ENCODE data around the gene SCYL1. TPM values are rescaled to one million over a fixed set of nuclear protein-coding genes. Genes with fewer than 3 reads are reported as not detected.

SCYL1 gene
- total RNA-seq, 2 experiments from 2014 or later = 57.4 to 60.7 TPM

DNA sequence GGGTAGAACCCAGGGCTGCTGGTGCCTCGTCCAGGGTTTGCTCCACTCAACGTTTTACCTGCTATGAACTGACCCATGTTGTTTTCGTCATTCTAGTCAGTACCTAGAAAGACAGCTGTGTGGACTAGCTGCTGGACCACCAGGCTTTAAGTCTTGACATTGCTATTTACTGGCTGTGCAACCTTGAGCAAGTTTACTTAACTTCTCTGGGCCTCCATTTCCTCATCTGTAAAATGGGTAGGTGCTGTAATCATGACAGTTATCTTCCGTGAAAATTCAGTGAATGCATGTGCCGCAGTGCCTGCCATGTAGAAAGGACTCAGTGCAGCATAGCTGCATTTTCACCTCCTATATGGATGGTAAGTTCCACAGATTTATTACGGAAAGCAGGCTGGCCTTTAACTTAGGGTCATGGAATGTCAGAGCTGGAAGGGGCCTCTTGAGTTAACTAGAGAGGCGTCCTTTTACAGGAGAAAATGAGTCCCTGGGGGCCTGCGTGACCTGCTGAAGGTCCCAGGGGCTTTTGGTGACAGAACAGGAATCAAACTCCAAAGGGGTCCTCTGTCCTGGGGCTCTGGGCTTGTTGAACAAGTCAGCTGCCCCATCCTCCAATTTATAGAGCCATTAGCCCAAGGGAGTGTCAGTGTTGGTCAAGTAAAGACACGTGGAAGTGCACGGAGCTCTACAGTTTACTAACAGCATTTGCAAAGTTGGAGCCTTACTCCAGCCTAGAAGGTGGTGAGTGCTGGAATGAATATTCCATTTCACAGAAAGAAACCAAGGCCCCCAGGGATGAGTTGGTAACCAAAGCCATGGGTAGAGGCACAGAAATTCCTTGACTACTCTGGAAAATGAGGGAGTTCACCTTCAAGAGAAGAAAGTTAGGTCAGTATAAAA is 38.1 kb upstream of the SCYL1 start:
- H3K36me3 Mint-ChIP-seq (ENCODE audit: low read depth) = no peaks in the 10 kb centered on the region
- ATAC-seq (ENCODE audit: poor library complexity) = no peak
- TF ChIP-seq CTCF (IDR thresholded peaks at IDR 0.05) = no peak
- intact Hi-C loops (cut with DNase I, micrococcal nuclease) = no loop called here
- H3K9me3 Mint-ChIP-seq = no peaks in the 10 kb centered on the region
- no peaks in the 10 kb centered on the region for H3K36me3 ChIP-seq (ENCODE audit: insufficient read depth, low read length)
- no peaks in the 10 kb centered on the region for H3K9me3 ChIP-seq (ENCODE audit: control insufficient read depth in 1 of 2, insufficient read depth in 1 of 2, low read length in 2 of 2)
- no peaks in the 10 kb centered on the region for H3K27me3 Mint-ChIP-seq
- ChIA-PET POLR2A (interaction anchor here (0.7 to 9.2 kb wide), 7 partner anchors 9 to 80 kb away, joined by 3 to 163 read pairs (median 7); partner anchors contain the start of gene MALAT1), CTCF (no interaction called here)
- no peak overlapping the region for H3K4me3 Mint-ChIP-seq
- DNase-seq = no peak
- H3K4me1 ChIP-seq (ENCODE audit: insufficient read depth, low read length) = peaks cover 25% of the 10 kb centered on the region
- no peak overlapping the region for H3K27ac ChIP-seq (ENCODE audit: low read depth in 1 of 2, low read length in 2 of 2)
- no peaks in the 10 kb centered on the region for H3K27me3 ChIP-seq (ENCODE audit: control insufficient read depth in 1 of 2, insufficient read depth in 2 of 2, low read length in 2 of 2)
- no peak overlapping the region for H3K27ac Mint-ChIP-seq
- no peak overlapping the region for H3K4me3 ChIP-seq (ENCODE audit: low read length)
- peaks cover 19% of the 10 kb centered on the region for H3K4me1 Mint-ChIP-seq (ENCODE audit: low read depth)

DNA sequence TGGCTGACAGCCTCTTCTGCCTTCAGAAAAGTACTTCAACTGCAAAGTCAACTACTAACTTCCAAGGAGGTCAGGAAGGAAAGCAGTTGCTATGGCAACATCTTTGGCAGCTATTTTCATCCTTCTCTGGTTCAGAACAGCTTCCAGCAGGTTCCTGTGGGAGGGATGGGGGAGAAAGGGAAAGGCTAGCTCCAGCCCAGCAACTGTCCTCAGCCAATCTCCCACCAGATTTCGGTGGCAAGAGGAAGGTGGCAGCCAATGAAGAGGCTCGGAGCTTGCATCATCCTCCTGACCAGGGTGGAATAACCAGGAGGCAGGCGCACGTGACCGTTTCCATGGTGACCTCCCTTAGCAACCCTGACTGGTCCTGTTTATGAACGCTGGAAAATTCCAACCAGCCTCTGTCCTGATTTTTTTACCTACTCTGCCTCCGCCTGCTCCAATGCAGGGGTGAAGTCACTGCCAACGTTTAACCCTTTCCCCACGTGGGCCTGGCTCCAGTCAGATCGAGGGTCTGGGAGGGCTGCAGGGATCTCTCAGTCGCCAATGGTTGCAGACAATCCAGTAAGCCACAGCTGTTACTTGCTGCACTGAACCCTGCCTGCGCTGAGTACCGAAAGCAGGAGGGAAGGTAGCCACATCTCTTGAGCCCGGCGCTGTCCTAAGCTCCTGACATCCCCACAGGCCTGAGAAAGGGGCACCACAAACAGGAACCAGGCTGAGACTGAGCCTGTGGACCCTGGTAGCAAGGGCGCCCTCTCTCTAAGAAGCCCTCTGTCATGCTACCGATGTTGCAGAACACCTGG is 37.2 kb upstream of the SCYL1 start:
- no peak overlapping the region for H3K4me3 ChIP-seq (ENCODE audit: low read length)
- H3K27me3 ChIP-seq (ENCODE audit: control insufficient read depth in 1 of 2, insufficient read depth in 2 of 2, low read length in 2 of 2) = no peaks in the 10 kb centered on the region
- Mint-ChIP-seq H3K4me3 (peak overlapping the region; percentile 34), H3K9me3 (no peaks in the 10 kb centered on the region), H3K36me3 (ENCODE audit: low read depth) (no peaks in the 10 kb centered on the region), H3K27me3 (no peaks in the 10 kb centered on the region), H3K27ac (peak overlapping the region; percentile 58), H3K4me1 (ENCODE audit: low read depth) (peaks cover 24% of the 10 kb centered on the region)
- peak; percentile 59 for ATAC-seq (ENCODE audit: poor library complexity)
- no peaks in the 10 kb centered on the region for H3K36me3 ChIP-seq (ENCODE audit: insufficient read depth, low read length)
- H3K9me3 ChIP-seq (ENCODE audit: control insufficient read depth in 1 of 2, insufficient read depth in 1 of 2, low read length in 2 of 2) = no peaks in the 10 kb centered on the region
- no peak overlapping the region for H3K27ac ChIP-seq (ENCODE audit: low read depth in 1 of 2, low read length in 2 of 2)
- POLR2A ChIA-PET = interaction anchor here (0.7 to 9.2 kb wide), 13 partner anchors 10 to 81 kb away, joined by 3 to 163 read pairs (median 5); partner anchors contain the start of gene MALAT1
- H3K4me1 ChIP-seq (ENCODE audit: insufficient read depth, low read length) = peaks cover 28% of the 10 kb centered on the region
- peak in 4 of 14 experiments; percentile 34 to 80 (median 60) for DNase-seq
- CTCF ChIA-PET = interaction anchor here (1.2 kb wide), 1 partner anchor 106 kb away, joined by 3 read pairs; no protein-coding TSS in a partner anchor
- intact Hi-C loops (cut with DNase I, micrococcal nuclease) = no loop called here
- no peak for TF ChIP-seq CTCF (IDR thresholded peaks at IDR 0.05)

DNA sequence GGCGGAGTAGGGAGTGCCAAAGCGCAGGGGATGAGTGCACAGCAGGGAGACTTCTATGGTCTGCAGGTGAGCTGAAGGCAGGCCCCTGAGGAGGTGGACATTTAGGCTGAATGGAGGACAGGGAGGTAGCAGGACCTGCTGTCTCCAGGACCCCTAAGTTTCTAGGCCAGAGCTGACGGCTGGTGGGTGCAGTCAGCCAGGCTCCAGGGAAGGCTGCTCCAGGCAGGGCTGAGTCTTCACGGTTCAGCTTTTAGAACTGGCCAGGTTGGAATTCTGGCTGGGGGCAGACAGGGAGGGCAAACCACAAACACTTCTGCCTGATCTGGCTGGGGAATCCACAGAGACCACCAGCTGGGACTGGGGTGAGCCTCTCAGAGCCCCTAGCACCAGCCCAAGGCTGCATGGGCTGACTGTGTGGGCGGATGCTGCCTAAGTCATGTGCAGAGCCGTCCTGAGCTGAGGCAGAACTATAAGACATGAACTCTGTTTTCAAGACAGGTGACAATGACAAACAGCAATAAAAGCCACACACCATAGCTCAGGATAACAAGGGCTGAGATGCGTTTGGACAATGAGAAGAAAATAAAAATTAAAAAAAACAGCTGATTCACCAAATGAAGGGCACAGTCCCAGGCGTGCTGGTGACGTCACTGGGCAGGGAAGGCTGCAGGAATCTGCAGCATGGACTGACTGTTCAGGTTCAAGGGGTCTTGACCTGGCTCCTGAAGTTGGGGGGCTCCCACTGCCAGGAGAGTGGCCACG is 36.4 kb upstream of the SCYL1 start:
- TF ChIP-seq CTCF (IDR thresholded peaks at IDR 0.05) = no peak
- H3K27ac ChIP-seq (ENCODE audit: low read depth in 1 of 2, low read length in 2 of 2) = no peak overlapping the region
- H3K4me3 ChIP-seq (ENCODE audit: low read length) = no peak overlapping the region
- H3K36me3 ChIP-seq (ENCODE audit: insufficient read depth, low read length) = no peaks in the 10 kb centered on the region
- Mint-ChIP-seq H3K27me3 (no peaks in the 10 kb centered on the region), H3K9me3 (no peaks in the 10 kb centered on the region), H3K4me1 (ENCODE audit: low read depth) (peaks cover 30% of the 10 kb centered on the region), H3K27ac (peak overlapping the region; percentile 58), H3K36me3 (ENCODE audit: low read depth) (no peaks in the 10 kb centered on the region), H3K4me3 (no peak overlapping the region)
- no peaks in the 10 kb centered on the region for H3K27me3 ChIP-seq (ENCODE audit: control insufficient read depth in 1 of 2, insufficient read depth in 2 of 2, low read length in 2 of 2)
- intact Hi-C loops (cut with DNase I, micrococcal nuclease) = no loop called here
- ATAC-seq (ENCODE audit: poor library complexity) = peak; percentile 36
- peaks cover 28% of the 10 kb centered on the region for H3K4me1 ChIP-seq (ENCODE audit: insufficient read depth, low read length)
- CTCF ChIA-PET = interaction anchor here (1.2 kb wide), 1 partner anchor 107 kb away, joined by 3 read pairs; no protein-coding TSS in a partner anchor
- no peaks in the 10 kb centered on the region for H3K9me3 ChIP-seq (ENCODE audit: control insufficient read depth in 1 of 2, insufficient read depth in 1 of 2, low read length in 2 of 2)
- POLR2A ChIA-PET = interaction anchor here (0.7 to 9.2 kb wide), 9 partner anchors 10 to 72 kb away, joined by 3 to 163 read pairs (median 8); partner anchors contain the start of gene MALAT1
- DNase-seq = peak in 1 of 14 experiments; percentile 15

Measured in CD4-positive, alpha-beta T cell (primary cell).